A549 (cell line): ENCODE measurements around the gene CRISP2. TPM values are rescaled to one million over a fixed set of nuclear protein-coding genes. Genes with fewer than 3 reads are reported as not detected.

ENCODE experiments used
- ATAC-seq, 2 experiments: fragments of 200-7000 bp in 1 of 2; fragments of >200 bp in 1 of 2; cut with Nextera tagmentation in 1 of 2; cut with Tn5 transposase in 1 of 2; 3 replicates each; pipeline versions ENCODE4 v1.8.0 to v1.9.1; 2018 to 2020; ENCODE audit warnings: mild to moderate bottlenecking in 1 of 2, moderate library complexity in 1 of 2
- CTCF ChIA-PET: fragments of 300-600 bp; sonication (Branson Sonifier 250); formaldehyde crosslinking; extraction: SDS; loops from one replicate; lab custom pipeline; 2021; ENCODE audit warnings: antibody characterized with exemption, inconsistent platforms; lab: Yijun Ruan, JAX
- POLR2A ChIA-PET: fragments of 350-600 bp; formaldehyde crosslinking; extraction: SDS; loops from one replicate; lab custom pipeline; 2021; ENCODE audit warnings: antibody characterized with exemption, inconsistent platforms; lab: Yijun Ruan, JAX
- DNase-seq, 2 experiments: peaks; one replicate each; pipeline versions ENCODE4 v3.0.0 to v3.0.0-alpha.2; 2011 to 2016; ENCODE audit warnings: low read depth in 1 of 2, low spot score in 1 of 2
- FAIRE-seq: peaks from 2 replicates; lab custom pipeline; 2011; peaks lifted over from hg19 to GRCh38; lab: Jason Lieb, UNC
- H3K27ac ChIP-seq, 2 experiments: fragments of >200 bp; sonication (Bioruptor Twin); formaldehyde crosslinking; 3 replicates each; pipeline ENCODE4 v1.5.1; 2016 to 2017
- H3K4me1 ChIP-seq: fragments of >200 bp; sonication (Bioruptor Twin); formaldehyde crosslinking; 3 replicates; pipeline ENCODE4 v1.6.1; 2016
- H3K4me2 ChIP-seq: fragments of >200 bp; sonication (Bioruptor Twin); formaldehyde crosslinking; 3 replicates; pipeline ENCODE4 v1.6.1; 2016
- H3K4me3 ChIP-seq: fragments of >200 bp; sonication (Bioruptor Twin); formaldehyde crosslinking; 3 replicates; pipeline ENCODE4 v1.5.1; 2016
- H3K9me3 ChIP-seq: fragments of >200 bp; sonication (Bioruptor Twin); formaldehyde crosslinking; 3 replicates; pipeline ENCODE4 v1.6.1; 2016
- CBX8 ChIP-seq: fragments of 200-600 bp; sonication (generic); IDR thresholded peaks from 2 replicates; pipeline ENCODE4 v1.6.1; 2016
- CHD2 ChIP-seq: fragments of 150-350 bp; IDR thresholded peaks from 2 replicates; pipeline ENCODE4 v1.6.1; 2014; ENCODE audit warnings: low read length; ENCODE audit not compliant: partially characterized antibody
- HOXA7 ChIP-seq: fragments of 250-450 bp; sonication (Bioruptor Pico); IDR thresholded peaks from 2 replicates; pipeline ENCODE4 v1.5.0; 2020; ENCODE audit warnings: mild to moderate bottlenecking, moderate library complexity
- HOXB13 ChIP-seq: fragments of 250-450 bp; sonication (Bioruptor Pico); IDR thresholded peaks from 2 replicates; pipeline ENCODE4 v1.5.0; 2020; ENCODE audit warnings: low read depth, mild to moderate bottlenecking, moderate library complexity
- HOXB5 ChIP-seq: fragments of 250-450 bp; sonication (Bioruptor Pico); IDR thresholded peaks from 2 replicates; pipeline ENCODE4 v1.5.0; 2020; ENCODE audit warnings: mild to moderate bottlenecking, moderate library complexity
- KDM5A ChIP-seq: fragments of 200-600 bp; sonication (generic); IDR thresholded peaks from 2 replicates; pipeline ENCODE4 v1.6.1; 2016; ENCODE audit warnings: antibody characterized with exemption, mild to moderate bottlenecking
- MAZ ChIP-seq: fragments of 150-350 bp; IDR thresholded peaks from 2 replicates; pipeline ENCODE4 v1.6.1; 2014; ENCODE audit warnings: antibody characterized with exemption, low read depth, low read length, borderline replicate concordance
- PHF8 ChIP-seq: fragments of 200-600 bp; sonication (generic); IDR thresholded peaks from 2 replicates; pipeline ENCODE4 v1.6.1; 2016; ENCODE audit warnings: low read depth, mild to moderate bottlenecking, antibody characterized with exemption, moderate library complexity, borderline replicate concordance
- POLR2A ChIP-seq: IDR thresholded peaks from 2 replicates; pipeline ENCODE4 v1.6.1; 2012; ENCODE audit warnings: mild to moderate bottlenecking, low read length
- POLR2AphosphoS2 ChIP-seq: conservative IDR thresholded peaks from 2 replicates; pipeline ENCODE4 v1.6.1; 2012; ENCODE audit warnings: low read length, improper control_type of control experiment, inconsistent platforms
- RCOR1 ChIP-seq: fragments of 150-350 bp; IDR thresholded peaks from 2 replicates; pipeline ENCODE4 v1.6.1; 2014; ENCODE audit warnings: antibody characterized with exemption, low read length, low read depth
- REST ChIP-seq: fragments of 200-600 bp; sonication (generic); IDR thresholded peaks from 2 replicates; pipeline ENCODE4 v1.6.1; 2016; ENCODE audit warnings: antibody characterized with exemption, mild to moderate bottlenecking, moderate library complexity
- RFX5 ChIP-seq: fragments of 450-650 bp; IDR thresholded peaks from 2 replicates; pipeline ENCODE4 v1.7.1; 2014; ENCODE audit warnings: antibody characterized with exemption, mild to moderate bottlenecking, moderate library complexity
- USF2 ChIP-seq: fragments of 450-650 bp; IDR thresholded peaks from 2 replicates; pipeline ENCODE4 v1.6.1; 2014; ENCODE audit warnings: antibody characterized with exemption
- ZSCAN20 ChIP-seq: fragments of 250-450 bp; sonication (Bioruptor Pico); IDR thresholded peaks from 2 replicates; pipeline ENCODE4 v1.8.0; 2022; ENCODE audit warnings: mild to moderate bottlenecking, moderate library complexity
- WGBS: methylation state at CpG from one replicate; pipeline ENCODE4 v1.1.6; 2017; ENCODE audit errors: missing lambda C conversion rate; 5-methylcytosine and 5-hydroxymethylcytosine counted together
- polyA plus RNA-seq, 4 experiments: library from polyadenylated mRNA; depleted of rRNA in 3 of 4; stranded (reverse); fragments of >200 nt; fragmentation: RNase III in 1 of 4; extraction: RNeasy Plus Mini Kit Qiagen cat#74134 plus additional on column Dnase treatment in 1 of 4; gene quantifications; 2 replicates in 3 of 4; 3 replicates in 1 of 4; pipeline ENCODE4 v1.2.3, GENCODE V29; 2011 to 2017
- TF ChIP-seq, protein P1 (sequence below): fragments of >200 bp; sonication (Bioruptor Twin); formaldehyde crosslinking; IDR thresholded peaks from 3 replicates; pipeline ENCODE4 v1.6.1; 2016
- TF ChIP-seq, protein P2 (sequence below): fragments of 150-350 bp; IDR thresholded peaks from 2 replicates; pipeline ENCODE4 v1.6.1; 2014; ENCODE audit warnings: low read depth, mild to moderate bottlenecking, low read length
- TF ChIP-seq, protein P3 (sequence below): IDR thresholded peaks from 2 replicates; pipeline ENCODE4 v1.6.1; 2012; ENCODE audit warnings: low read depth, borderline replicate concordance

Gene CRISP2
- polyA plus RNA-seq, 2 of the 4 experiments (the other 2 are of a cell fraction) = not detected

GRCh38 chr6:49651239-49651638, 62.1 kb downstream of the CRISP2 start:
- DNase-seq (no peak), FAIRE-seq (no peak), ATAC-seq (no peak)
- Histone ChIP-seq H3K4me3 (no peak overlapping the region), H3K27ac (no peak overlapping the region), H3K4me2 (no peak overlapping the region), H3K4me1 (no peaks in the 10 kb centered on the region), H3K9me3 (no peaks in the 10 kb centered on the region)
- CTCF ChIA-PET = no interaction called here
- no peak for TF ChIP-seq HOXA7
- POLR2A ChIA-PET = interaction anchor here (0.6 kb wide), 1 partner anchor 167 kb away, joined by 4 read pairs; no protein-coding TSS in a partner anchor
- WGBS = 36% methylated on average over 2 of the region's 2 CpGs

- Histone ChIP-seq H3K27ac (no peak overlapping the region), H3K9me3 (no peaks in the 10 kb centered on the region), H3K4me3 (no peak overlapping the region), H3K4me2 (no peak overlapping the region), H3K4me1 (no peaks in the 10 kb centered on the region)
- TF ChIP-seq MAZ = no peak
- no peak for TF ChIP-seq REST
- DNase-seq (no peak), ATAC-seq (no peak), FAIRE-seq (no peak)
- ChIA-PET CTCF (no interaction called here), POLR2A (no interaction called here)
- 35% methylated on average over 1 of the region's 1 CpG for WGBS
Observed at GRCh38 chr6:49649988-49650387, 63.4 kb downstream of the CRISP2 start.

- TF ChIP-seq, protein P1, sequence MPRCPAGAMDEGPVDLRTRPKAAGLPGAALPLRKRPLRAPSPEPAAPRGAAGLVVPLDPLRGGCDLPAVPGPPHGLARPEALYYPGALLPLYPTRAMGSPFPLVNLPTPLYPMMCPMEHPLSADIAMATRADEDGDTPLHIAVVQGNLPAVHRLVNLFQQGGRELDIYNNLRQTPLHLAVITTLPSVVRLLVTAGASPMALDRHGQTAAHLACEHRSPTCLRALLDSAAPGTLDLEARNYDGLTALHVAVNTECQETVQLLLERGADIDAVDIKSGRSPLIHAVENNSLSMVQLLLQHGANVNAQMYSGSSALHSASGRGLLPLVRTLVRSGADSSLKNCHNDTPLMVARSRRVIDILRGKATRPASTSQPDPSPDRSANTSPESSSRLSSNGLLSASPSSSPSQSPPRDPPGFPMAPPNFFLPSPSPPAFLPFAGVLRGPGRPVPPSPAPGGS = no peak
- TF ChIP-seq HOXB5 (CRISPR knock-in tag) (no peak), RCOR1 (no peak), HOXA7 (no peak), RFX5 (no peak), HOXB13 (CRISPR knock-in tag) (no peak), POLR2A (no peak), POLR2AphosphoS2 (no peak)
- TF ChIP-seq, protein P2, sequence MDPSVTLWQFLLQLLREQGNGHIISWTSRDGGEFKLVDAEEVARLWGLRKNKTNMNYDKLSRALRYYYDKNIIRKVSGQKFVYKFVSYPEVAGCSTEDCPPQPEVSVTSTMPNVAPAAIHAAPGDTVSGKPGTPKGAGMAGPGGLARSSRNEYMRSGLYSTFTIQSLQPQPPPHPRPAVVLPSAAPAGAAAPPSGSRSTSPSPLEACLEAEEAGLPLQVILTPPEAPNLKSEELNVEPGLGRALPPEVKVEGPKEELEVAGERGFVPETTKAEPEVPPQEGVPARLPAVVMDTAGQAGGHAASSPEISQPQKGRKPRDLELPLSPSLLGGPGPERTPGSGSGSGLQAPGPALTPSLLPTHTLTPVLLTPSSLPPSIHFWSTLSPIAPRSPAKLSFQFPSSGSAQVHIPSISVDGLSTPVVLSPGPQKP = no peak
- H3K9me3 ChIP-seq = no peaks in the 10 kb centered on the region
- ChIA-PET POLR2A (no interaction called here), CTCF (interaction anchor here (0.6 to 1.3 kb wide), 2 partner anchors 41 to 84 kb away, joined by 3 read pairs; no protein-coding TSS in a partner anchor)
- FAIRE-seq (no peak), DNase-seq (no peak), ATAC-seq (no peak)
- H3K4me3 ChIP-seq = no peak overlapping the region
- H3K4me1 ChIP-seq = no peaks in the 10 kb centered on the region
- no peak overlapping the region for H3K27ac ChIP-seq
- H3K4me2 ChIP-seq = no peak overlapping the region
Observed at GRCh38 chr6:49648036-49648435, 65.3 kb downstream of the CRISP2 start.

DNA sequence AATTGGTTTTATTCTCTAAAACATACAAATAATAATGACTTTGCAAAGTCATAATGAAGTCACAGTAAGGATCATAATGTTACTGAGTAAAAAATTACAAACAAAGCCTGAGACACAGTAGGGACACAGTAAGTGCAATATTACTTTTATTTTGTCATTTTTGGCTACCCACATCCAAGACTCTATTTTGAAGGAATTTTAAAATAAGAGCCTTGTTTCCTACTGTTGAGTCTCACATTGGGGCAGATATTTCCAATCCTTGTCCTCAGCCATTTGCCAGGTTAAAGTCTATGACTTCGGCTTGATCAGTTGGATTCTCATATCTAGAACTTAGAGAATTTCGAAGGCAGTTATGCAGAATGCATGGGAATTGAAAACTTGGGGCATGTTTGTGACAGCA, 65.9 kb downstream of the CRISP2 start:
- FAIRE-seq = no peak
- Histone ChIP-seq H3K9me3 (no peaks in the 10 kb centered on the region), H3K4me2 (no peak overlapping the region), H3K4me1 (no peaks in the 10 kb centered on the region), H3K4me3 (no peak overlapping the region), H3K27ac (no peak overlapping the region)
- no peak for DNase-seq
- ChIA-PET CTCF (interaction anchor here (1.3 kb wide), 1 partner anchor 41 kb away, joined by 3 read pairs; no protein-coding TSS in a partner anchor), POLR2A (no interaction called here)
- 27% methylated on average over 2 of the region's 2 CpGs for WGBS
- TF ChIP-seq USF2 = no peak
- TF ChIP-seq CHD2 = no peak
- no peak for TF ChIP-seq ZSCAN20 (CRISPR knock-in tag)
- no peak for TF ChIP-seq CBX8
- TF ChIP-seq, protein P3, sequence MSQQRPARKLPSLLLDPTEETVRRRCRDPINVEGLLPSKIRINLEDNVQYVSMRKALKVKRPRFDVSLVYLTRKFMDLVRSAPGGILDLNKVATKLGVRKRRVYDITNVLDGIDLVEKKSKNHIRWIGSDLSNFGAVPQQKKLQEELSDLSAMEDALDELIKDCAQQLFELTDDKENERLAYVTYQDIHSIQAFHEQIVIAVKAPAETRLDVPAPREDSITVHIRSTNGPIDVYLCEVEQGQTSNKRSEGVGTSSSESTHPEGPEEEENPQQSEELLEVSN = no peak
- no peak for TF ChIP-seq PHF8
- TF ChIP-seq REST = no peak
- no peak for TF ChIP-seq KDM5A
- ATAC-seq = no peak
